NAMALWA (cell line): ENCODE data around the gene HSPB9.
A peak's percentile ranks its signal among the peaks of the same experiment; 100 is the strongest.
"Not testable (repeated sequence)": the region's sequence is repeated elsewhere in the genome, so short reads cannot be mapped to it uniquely, and the experiment has no call there.

Experiments
- DNase-seq: peaks from one replicate; pipeline ENCODE4 v3.0.0-alpha.2; 2015; ENCODE audit warnings: low spot score

Gene HSPB9

GRCh38 chr17:42120161-42120769 lies 2.3 kb upstream of the HSPB9 start:
- no peak for DNase-seq

GRCh38 chr17:42120770-42121769 lies 1.5 kb upstream of the HSPB9 start, which contains the start of gene KAT2A:
Gene KAT2A (minus strand): TSS chr17:42121367. CDS start chr17:42121304, 63 bp downstream.
- DNase-seq = peak; percentile 82

GRCh38 chr17:42124256-42124655 lies 1.7 kb downstream of the HSPB9 start:
- DNase-seq = no peak

GRCh38 chr17:42125565-42125964 lies 3.0 kb downstream of the HSPB9 start:
- DNase-seq = no peak

- no peak for DNase-seq
Observed at GRCh38 chr17:42126836-42127235, 4.2 kb downstream of the HSPB9 start.

- no peak for DNase-seq
Observed at GRCh38 chr17:42127414-42127813, 4.8 kb downstream of the HSPB9 start.

DNA sequence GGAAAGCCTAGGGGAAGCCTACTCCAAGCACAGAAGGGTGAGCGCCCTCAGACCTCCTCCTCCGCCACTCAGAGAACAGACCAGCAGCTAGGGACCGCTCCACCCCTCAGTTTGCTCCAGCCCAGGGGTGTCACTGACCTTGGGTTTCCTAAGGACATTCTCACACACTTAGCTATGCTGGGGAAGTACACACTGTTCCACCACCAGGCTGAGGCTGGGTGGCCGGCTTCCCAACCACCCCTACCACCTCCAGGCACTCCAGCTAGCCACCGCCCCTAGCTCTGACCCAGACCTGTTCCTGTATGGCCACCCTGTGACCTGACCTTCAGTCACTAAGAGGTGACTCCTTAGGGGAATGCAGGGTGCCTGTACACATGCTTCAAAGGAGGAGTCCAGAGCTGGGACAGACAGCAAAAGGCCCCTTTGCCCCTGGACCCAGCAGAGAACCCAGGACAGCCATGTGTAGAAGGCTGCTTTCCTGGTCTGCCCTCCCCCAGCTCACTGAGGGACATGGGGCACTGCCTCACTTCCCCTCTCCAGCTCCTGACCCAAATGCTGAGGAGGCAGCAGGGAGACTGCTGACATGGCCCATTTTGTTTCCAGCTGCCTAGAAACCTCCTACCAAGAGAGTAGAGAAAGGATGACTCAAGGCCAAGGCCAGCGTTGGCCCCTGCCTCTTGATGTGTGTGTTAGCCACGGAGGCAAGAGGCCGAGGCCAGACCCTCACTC lies 6.7 kb downstream of the HSPB9 start:
- DNase-seq = no peak

- DNase-seq = no peak
Observed at GRCh38 chr17:42130310-42130936, 7.8 kb downstream of the HSPB9 start.

- no peak for DNase-seq
Observed at GRCh38 chr17:42131232-42131631, 8.6 kb downstream of the HSPB9 start.

DNA sequence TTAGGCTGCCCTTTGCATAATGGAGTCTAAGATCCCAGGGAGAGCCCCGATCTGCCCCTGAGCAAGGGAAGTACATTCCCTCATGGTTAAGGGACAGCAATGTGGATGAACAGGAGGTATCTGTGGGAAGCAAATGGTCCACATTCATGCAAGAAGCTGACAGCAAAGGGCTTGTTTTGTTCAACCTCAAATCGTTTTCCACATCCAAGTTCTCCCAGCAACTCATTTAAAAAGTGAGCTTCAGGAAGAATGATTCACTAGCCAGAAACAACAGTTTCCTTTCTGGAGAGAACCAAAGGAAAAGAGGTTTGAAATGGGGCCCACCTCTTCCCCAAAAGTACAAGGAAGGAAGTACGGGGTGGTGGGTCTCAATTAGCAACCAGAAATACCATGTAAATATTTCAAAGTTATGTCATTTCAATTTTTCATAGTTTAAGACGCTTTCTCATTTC lies 9.4 kb downstream of the HSPB9 start:
- no peak for DNase-seq

- no peak for DNase-seq
Observed at GRCh38 chr17:42132941-42133340, 10.3 kb downstream of the HSPB9 start.

GRCh38 chr17:42133461-42134041 lies 10.9 kb downstream of the HSPB9 start:
- peak; percentile 99 for DNase-seq

- DNase-seq = no peak
Observed at GRCh38 chr17:42135151-42135550, 12.5 kb downstream of the HSPB9 start.

DNA sequence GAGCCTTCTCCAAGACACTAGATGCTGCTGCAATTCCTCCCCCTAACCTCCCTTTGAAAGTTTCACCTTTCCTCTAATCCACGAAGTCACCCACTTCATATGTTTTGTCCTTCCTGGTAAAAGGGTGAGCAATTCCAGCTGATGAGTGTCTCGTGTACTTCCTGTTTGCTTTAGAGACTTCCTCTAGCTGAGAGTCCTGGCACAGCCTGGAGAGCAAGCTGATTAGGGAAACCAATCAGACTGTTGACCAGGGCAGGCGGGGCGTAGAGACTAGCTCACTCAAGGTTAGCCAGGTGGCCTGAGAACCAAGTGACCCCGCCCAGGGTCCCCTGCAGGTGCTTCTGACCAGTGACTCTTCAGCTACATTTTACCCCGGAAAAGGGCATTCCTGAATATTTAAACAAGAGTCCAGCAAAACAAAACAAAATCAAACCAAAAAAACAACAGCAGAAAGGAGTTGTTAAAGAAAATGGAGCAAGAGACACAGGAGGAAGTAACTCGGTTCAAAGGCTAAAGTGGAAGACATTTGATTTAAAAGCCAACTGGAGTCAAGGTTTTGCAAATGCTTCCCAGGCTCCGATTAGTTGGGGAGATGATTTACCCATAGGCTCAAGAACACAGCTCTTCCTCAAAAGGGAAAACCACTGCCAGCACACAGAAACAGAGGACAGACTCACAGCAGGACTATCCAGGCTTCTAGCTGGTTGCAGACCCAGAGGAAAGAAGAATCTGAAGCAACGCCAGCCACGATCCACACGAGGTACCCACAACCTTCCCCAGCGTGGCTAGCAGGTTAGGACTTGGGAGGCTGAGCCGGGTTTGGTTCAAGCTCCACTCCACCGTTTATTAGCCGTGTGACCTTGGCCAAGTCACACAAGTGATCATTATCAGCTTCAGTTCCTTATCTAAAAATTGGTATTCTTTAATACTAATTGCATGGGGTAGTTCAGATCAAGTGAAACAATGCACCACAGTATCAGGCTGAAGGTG lies 13.4 kb downstream of the HSPB9 start:
- peak; percentile 48 for DNase-seq

GRCh38 chr17:42136654-42137051 lies 14.0 kb downstream of the HSPB9 start:
- no peak for DNase-seq

GRCh38 chr17:42138749-42139492 lies 16.3 kb downstream of the HSPB9 start:
- no peak for DNase-seq

DNA sequence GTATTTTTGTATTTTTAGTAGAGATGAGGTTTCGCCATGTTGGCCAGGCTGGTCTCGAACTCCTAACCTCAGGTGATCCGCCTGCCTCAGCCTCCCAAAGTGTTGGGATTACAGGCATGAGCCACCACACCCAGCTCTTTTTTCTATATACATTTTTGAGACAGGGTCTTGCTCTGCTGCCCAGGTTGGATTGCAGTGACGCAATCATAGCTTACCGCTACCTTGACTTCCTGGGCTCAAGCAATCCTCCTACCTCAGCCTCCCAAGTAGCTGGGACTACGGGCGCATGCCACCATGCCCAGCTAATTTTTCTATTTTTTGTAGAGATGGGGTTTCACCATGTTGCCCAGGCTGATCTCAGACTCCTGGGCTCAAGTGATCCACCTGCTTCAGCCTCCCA lies 18.1 kb downstream of the HSPB9 start:
- not testable (repeated sequence) for DNase-seq

DNA sequence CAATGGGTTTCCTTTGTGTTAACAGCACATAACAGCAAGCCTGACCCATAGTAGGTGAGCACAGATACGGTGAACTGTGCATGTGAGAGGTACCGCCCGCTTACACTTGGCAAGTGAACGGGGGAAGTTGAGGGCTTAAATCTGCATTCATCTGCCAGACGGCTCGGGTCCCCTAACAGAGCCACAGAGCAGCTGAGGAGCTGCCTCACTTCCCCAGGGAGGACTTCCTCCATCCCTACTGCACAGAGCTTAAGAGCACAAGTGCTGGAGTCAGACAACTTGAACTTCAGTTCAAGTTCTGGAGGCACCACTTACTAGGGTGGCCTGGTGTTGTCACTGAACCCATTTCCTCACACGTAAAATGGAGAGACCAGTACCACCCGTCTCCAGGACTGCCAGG lies 18.8 kb downstream of the HSPB9 start:
- no peak for DNase-seq

GRCh38 chr17:42142371-42142896 lies 19.8 kb downstream of the HSPB9 start:
- DNase-seq = no peak
